Measurements from ENCODE around the gene ASPN.

The ASPN gene

DNA sequence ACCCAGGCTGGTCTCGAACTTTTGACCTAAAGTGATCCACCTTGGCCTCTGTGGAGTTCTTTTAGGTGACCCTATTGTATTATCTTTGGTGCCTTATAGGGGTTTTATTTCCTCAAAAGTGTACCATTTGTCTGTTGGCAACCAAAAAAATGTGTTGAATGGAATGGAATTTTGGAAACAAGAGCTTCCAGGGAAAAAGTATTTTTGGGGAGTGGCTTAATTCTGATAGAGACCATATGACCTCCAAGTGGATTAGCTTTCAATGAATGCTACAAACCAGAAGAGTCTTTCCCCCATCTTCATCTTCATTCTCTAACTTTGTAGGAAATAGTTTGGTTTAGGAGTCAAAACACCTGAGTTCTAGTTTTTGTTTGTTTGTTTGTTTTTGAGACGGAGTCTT lies 74.5 kb downstream of the ASPN start:
- no peak for DNase-seq

- DNase-seq: peak; percentile 52
Measured at GRCh38 chr9:92406477-92406876, 75.8 kb downstream of the ASPN start.
